Measurements from ENCODE around the gene UBE2R2.
"Not testable (repeated sequence)": the region's sequence is repeated elsewhere in the genome, so short reads cannot be mapped to it uniquely, and the experiment has no call there.

Gene UBE2R2

GRCh38 chr9:33861917-33862453 is 45.0 kb downstream of the UBE2R2 start:
- no peak overlapping the region for H3K4me3 ChIP-seq (ENCODE audit: low read length in 2 of 2)
- H3K27ac ChIP-seq (replicated peaks; ENCODE audit: low read length): no peak overlapping the region
- WGBS, 2 donors (ENCODE audit: extremely low coverage in 2 of 2, insufficient read length in 2 of 2, insufficient replicate concordance in 1 of 2): no CpG with 5 or more reads among the region's 10 CpGs
- H3K4me1 ChIP-seq (ENCODE audit: control insufficient read depth in 2 of 2, insufficient read depth in 1 of 2, low read depth in 1 of 2, low read length in 2 of 2): no peaks in the 10 kb centered on the region
- H3K36me3 ChIP-seq (replicated peaks in 1 of 2; ENCODE audit: control insufficient read depth in 2 of 2, insufficient read depth in 2 of 2, low read length in 2 of 2): peaks cover 6 to 53% of the 10 kb centered on the region in 2 donors
- H3K14ac ChIP-seq (ENCODE audit: low read length): no peak overlapping the region
- no peak for DNase-seq (ENCODE audit: low spot score)
- no peak overlapping the region for H3K18ac ChIP-seq (ENCODE audit: low read length)
- H3K23ac ChIP-seq (ENCODE audit: low read depth, low read length, poor library complexity): no peak overlapping the region
- H2BK15ac ChIP-seq (ENCODE audit: low read length): no peak overlapping the region
- H3K4me2 ChIP-seq (ENCODE audit: insufficient read depth, low read length, poor library complexity, severe bottlenecking): no peak overlapping the region
- no peak overlapping the region for H4K91ac ChIP-seq (ENCODE audit: low read depth, low read length, poor library complexity)
- H2BK5ac ChIP-seq (ENCODE audit: low read length): no peak overlapping the region
- H3K4ac ChIP-seq (ENCODE audit: low read length): no peak overlapping the region
- peaks cover 0 to 13% of the 10 kb centered on the region in 2 donors for H3K9me3 ChIP-seq (replicated peaks in 1 of 2; ENCODE audit: control insufficient read depth in 2 of 2, insufficient read depth in 1 of 2, low read depth in 1 of 2, low read length in 2 of 2)
- H2AK5ac ChIP-seq (ENCODE audit: low read depth, low read length): no peak overlapping the region
- no peak overlapping the region for H2BK12ac ChIP-seq (ENCODE audit: low read length)
- H3K79me1 ChIP-seq (ENCODE audit: low read depth, low read length): no peaks in the 10 kb centered on the region
- H3K27me3 ChIP-seq (ENCODE audit: control insufficient read depth in 3 of 3, insufficient read depth in 3 of 3, low read depth in 1 of 3, low read length in 3 of 3): no peaks in the 10 kb centered on the region
- no peak overlapping the region for H3K9ac ChIP-seq (ENCODE audit: low read depth, low read length, poor library complexity)
- H4K8ac ChIP-seq (ENCODE audit: low read depth, low read length): no peak overlapping the region
- H2AFZ ChIP-seq (ENCODE audit: low read length): no peak overlapping the region
- H2BK120ac ChIP-seq (ENCODE audit: low read depth, low read length): no peak overlapping the region

GRCh38 chr9:33863027-33863426 is 46.1 kb downstream of the UBE2R2 start:
- H2BK15ac ChIP-seq (ENCODE audit: low read length); H2BK120ac ChIP-seq (ENCODE audit: low read depth, low read length); H3K23ac ChIP-seq (ENCODE audit: low read depth, low read length, poor library complexity); H3K27me3 ChIP-seq (ENCODE audit: control insufficient read depth in 3 of 3, insufficient read depth in 3 of 3, low read depth in 1 of 3, low read length in 3 of 3); H2AK5ac ChIP-seq (ENCODE audit: low read depth, low read length); H3K79me1 ChIP-seq (ENCODE audit: low read depth, low read length); H3K4me2 ChIP-seq (ENCODE audit: insufficient read depth, low read length, poor library complexity, severe bottlenecking); H3K4me3 ChIP-seq (ENCODE audit: low read length in 2 of 2); DNase-seq (ENCODE audit: low spot score); H3K27ac ChIP-seq (replicated peaks; ENCODE audit: low read length); H4K8ac ChIP-seq (ENCODE audit: low read depth, low read length); H3K4me1 ChIP-seq (ENCODE audit: control insufficient read depth in 2 of 2, insufficient read depth in 1 of 2, low read depth in 1 of 2, low read length in 2 of 2); H3K14ac ChIP-seq (ENCODE audit: low read length); H3K4ac ChIP-seq (ENCODE audit: low read length); H2BK5ac ChIP-seq (ENCODE audit: low read length); H3K9ac ChIP-seq (ENCODE audit: low read depth, low read length, poor library complexity); H2AFZ ChIP-seq (ENCODE audit: low read length); H2BK12ac ChIP-seq (ENCODE audit: low read length); H4K91ac ChIP-seq (ENCODE audit: low read depth, low read length, poor library complexity); H3K18ac ChIP-seq (ENCODE audit: low read length): not testable (repeated sequence)
- H3K9me3 ChIP-seq (replicated peaks in 1 of 2; ENCODE audit: control insufficient read depth in 2 of 2, insufficient read depth in 1 of 2, low read depth in 1 of 2, low read length in 2 of 2): peaks cover 0 to 13% of the 10 kb centered on the region in 2 donors
- no CpG with 5 or more reads among the region's 8 CpGs for WGBS, 2 donors (ENCODE audit: extremely low coverage in 2 of 2, insufficient read length in 2 of 2, insufficient replicate concordance in 1 of 2)
- peaks cover 6 to 56% of the 10 kb centered on the region in 2 donors for H3K36me3 ChIP-seq (replicated peaks in 1 of 2; ENCODE audit: control insufficient read depth in 2 of 2, insufficient read depth in 2 of 2, low read length in 2 of 2)

- Histone ChIP-seq H3K4me2 (ENCODE audit: insufficient read depth, low read length, poor library complexity, severe bottlenecking) (no peak overlapping the region), H3K14ac (ENCODE audit: low read length) (no peak overlapping the region), H3K23ac (ENCODE audit: low read depth, low read length, poor library complexity) (no peak overlapping the region), H3K27ac (replicated peaks; ENCODE audit: low read length) (no peak overlapping the region), H3K27me3 (ENCODE audit: control insufficient read depth in 3 of 3, insufficient read depth in 3 of 3, low read depth in 1 of 3, low read length in 3 of 3) (no peaks in the 10 kb centered on the region), H2BK120ac (ENCODE audit: low read depth, low read length) (no peak overlapping the region), H2BK5ac (ENCODE audit: low read length) (no peak overlapping the region), H2AK5ac (ENCODE audit: low read depth, low read length) (no peak overlapping the region), H2BK12ac (ENCODE audit: low read length) (no peak overlapping the region), H3K4me1 (ENCODE audit: control insufficient read depth in 2 of 2, insufficient read depth in 1 of 2, low read depth in 1 of 2, low read length in 2 of 2) (peaks cover 0 to 4% of the 10 kb centered on the region in 2 donors), H2AFZ (ENCODE audit: low read length) (no peak overlapping the region), H2BK15ac (ENCODE audit: low read length) (no peak overlapping the region), H3K4me3 (ENCODE audit: low read length in 2 of 2) (no peak overlapping the region), H3K79me1 (ENCODE audit: low read depth, low read length) (peaks cover 4% of the 10 kb centered on the region), H3K4ac (ENCODE audit: low read length) (no peak overlapping the region), H3K9ac (ENCODE audit: low read depth, low read length, poor library complexity) (no peak overlapping the region), H4K91ac (ENCODE audit: low read depth, low read length, poor library complexity) (no peak overlapping the region), H3K36me3 (replicated peaks in 1 of 2; ENCODE audit: control insufficient read depth in 2 of 2, insufficient read depth in 2 of 2, low read length in 2 of 2) (peaks cover 6 to 38% of the 10 kb centered on the region in 2 donors), H4K8ac (ENCODE audit: low read depth, low read length) (no peak overlapping the region), H3K18ac (ENCODE audit: low read length) (no peak overlapping the region), H3K9me3 (replicated peaks in 1 of 2; ENCODE audit: control insufficient read depth in 2 of 2, insufficient read depth in 1 of 2, low read depth in 1 of 2, low read length in 2 of 2) (peaks cover 0 to 13% of the 10 kb centered on the region in 2 donors)
- DNase-seq (ENCODE audit: low spot score): no peak
- WGBS, 2 donors (ENCODE audit: extremely low coverage in 2 of 2, insufficient read length in 2 of 2, insufficient replicate concordance in 1 of 2): no CpG with 5 or more reads among the region's 11 CpGs
Observed at GRCh38 chr9:33867747-33868439, 50.9 kb downstream of the UBE2R2 start.

GRCh38 chr9:33868440-33868973 is 51.5 kb downstream of the UBE2R2 start:
- Histone ChIP-seq H2BK15ac (ENCODE audit: low read length) (no peak overlapping the region), H2BK5ac (ENCODE audit: low read length) (no peak overlapping the region), H3K4me3 (ENCODE audit: low read length in 2 of 2) (no peak overlapping the region), H4K8ac (ENCODE audit: low read depth, low read length) (no peak overlapping the region), H3K79me1 (ENCODE audit: low read depth, low read length) (peaks cover 4% of the 10 kb centered on the region), H2AFZ (ENCODE audit: low read length) (no peak overlapping the region), H3K18ac (ENCODE audit: low read length) (no peak overlapping the region), H3K9ac (ENCODE audit: low read depth, low read length, poor library complexity) (no peak overlapping the region), H3K4me2 (ENCODE audit: insufficient read depth, low read length, poor library complexity, severe bottlenecking) (no peak overlapping the region), H4K91ac (ENCODE audit: low read depth, low read length, poor library complexity) (no peak overlapping the region), H3K27ac (replicated peaks; ENCODE audit: low read length) (no peak overlapping the region), H3K4ac (ENCODE audit: low read length) (no peak overlapping the region), H3K4me1 (ENCODE audit: control insufficient read depth in 2 of 2, insufficient read depth in 1 of 2, low read depth in 1 of 2, low read length in 2 of 2) (peaks cover 0 to 4% of the 10 kb centered on the region in 2 donors), H2BK120ac (ENCODE audit: low read depth, low read length) (no peak overlapping the region), H3K23ac (ENCODE audit: low read depth, low read length, poor library complexity) (no peak overlapping the region), H3K27me3 (ENCODE audit: control insufficient read depth in 3 of 3, insufficient read depth in 3 of 3, low read depth in 1 of 3, low read length in 3 of 3) (no peaks in the 10 kb centered on the region), H3K9me3 (replicated peaks in 1 of 2; ENCODE audit: control insufficient read depth in 2 of 2, insufficient read depth in 1 of 2, low read depth in 1 of 2, low read length in 2 of 2) (peaks cover 0 to 10% of the 10 kb centered on the region in 2 donors), H3K36me3 (replicated peaks in 1 of 2; ENCODE audit: control insufficient read depth in 2 of 2, insufficient read depth in 2 of 2, low read length in 2 of 2) (peaks cover 6 to 33% of the 10 kb centered on the region in 2 donors), H2BK12ac (ENCODE audit: low read length) (no peak overlapping the region), H3K14ac (ENCODE audit: low read length) (no peak overlapping the region), H2AK5ac (ENCODE audit: low read depth, low read length) (no peak overlapping the region)
- DNase-seq (ENCODE audit: low spot score): no peak
- no CpG with 5 or more reads among the region's 3 CpGs for WGBS, 2 donors (ENCODE audit: extremely low coverage in 2 of 2, insufficient read length in 2 of 2, insufficient replicate concordance in 1 of 2)
